Activated CD4-positive, alpha-beta T cell treated with anti-CD3 and anti-CD28 coated beads, Interleukin-2, Interleukin-6, amounts not matched to agents 100 ng/mL and 50 ng/mL, durations not matched to agents 16 hours and 8 hours (primary cell): ENCODE measurements around the gene DTHD1.
A peak's percentile ranks its signal among the peaks of the same experiment; 100 is the strongest.

Source experiments
- DNase-seq: peaks from one replicate; pipeline ENCODE4 v3.0.0-alpha.2; 2020

Gene DTHD1

DNA sequence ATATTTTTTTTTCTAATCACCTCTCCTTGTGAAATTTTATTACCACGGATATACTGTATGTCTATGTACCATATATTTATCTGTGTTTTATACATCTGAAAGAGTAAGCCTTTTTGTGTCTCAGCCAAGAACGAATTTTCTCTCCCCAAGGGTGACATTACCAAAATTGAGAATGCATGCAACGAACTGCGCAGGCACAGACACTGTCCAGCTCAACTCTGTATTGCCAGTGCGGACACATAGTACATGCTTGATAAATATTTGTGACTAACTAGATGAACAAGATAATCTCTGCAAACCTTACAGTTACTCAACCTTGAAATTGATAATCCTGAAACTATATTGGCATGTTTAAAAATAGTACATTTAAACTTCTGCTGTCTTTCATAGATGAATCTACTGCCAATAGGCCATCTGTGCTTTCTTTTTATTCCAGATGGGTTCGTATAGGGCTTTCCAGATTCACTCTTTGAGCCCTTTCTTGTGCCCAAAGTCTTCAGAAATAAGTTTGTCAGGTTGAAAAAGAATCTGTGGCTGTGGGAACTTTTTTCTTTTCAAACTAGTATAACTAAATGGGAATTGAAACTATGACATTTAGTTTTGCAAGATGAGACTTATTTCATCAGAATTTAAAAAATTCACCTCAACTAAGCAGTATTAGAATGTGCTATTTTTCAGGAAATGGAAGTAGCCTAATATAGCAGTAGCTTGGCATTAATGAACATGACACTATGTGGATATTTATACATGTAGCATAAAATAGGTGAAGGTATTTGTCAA is 38.9 kb downstream of the DTHD1 start:
- DNase-seq, result no peak

DNA sequence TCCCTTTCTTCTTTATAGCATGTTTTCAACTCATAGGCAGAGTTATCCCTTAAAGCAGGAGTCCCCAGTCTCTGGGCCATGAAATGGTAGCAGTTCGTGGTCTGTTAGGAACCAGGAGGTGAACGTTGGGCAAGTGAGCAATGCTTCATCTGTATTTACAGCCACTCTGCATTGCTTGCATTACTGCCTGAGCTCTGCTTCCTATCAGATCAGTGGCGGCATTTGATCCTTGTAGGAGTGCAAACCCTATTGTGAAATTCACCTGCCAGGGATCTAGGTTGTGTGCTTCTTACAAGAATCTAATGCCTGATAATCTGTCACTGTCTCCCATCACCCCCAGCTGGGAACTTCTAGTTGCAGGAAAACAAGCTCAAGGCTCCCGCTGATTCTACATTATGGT is 39.8 kb downstream of the DTHD1 start:
- DNase-seq, result no peak

DNA sequence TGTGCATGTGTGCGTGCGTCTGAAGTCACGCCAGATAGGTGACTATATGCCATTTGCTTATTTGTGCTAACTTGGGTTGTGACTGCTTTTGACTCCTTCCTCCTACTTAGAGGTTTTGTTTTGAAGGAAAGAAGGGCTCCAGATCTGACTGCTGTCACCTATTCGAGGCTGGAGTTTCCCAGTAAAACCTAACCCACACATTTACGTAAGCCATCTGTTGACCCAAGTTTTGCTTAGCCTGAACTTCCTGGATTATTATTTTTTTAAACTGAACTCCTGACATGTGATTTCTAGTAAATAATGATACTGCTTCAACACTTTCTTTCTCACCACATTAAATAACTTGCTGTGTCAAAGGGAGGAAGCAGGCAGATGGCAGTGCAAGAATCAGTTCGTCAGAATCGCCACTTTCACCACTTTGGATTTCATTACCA is 41.5 kb downstream of the DTHD1 start:
- DNase-seq, result peak; percentile 85

DNA sequence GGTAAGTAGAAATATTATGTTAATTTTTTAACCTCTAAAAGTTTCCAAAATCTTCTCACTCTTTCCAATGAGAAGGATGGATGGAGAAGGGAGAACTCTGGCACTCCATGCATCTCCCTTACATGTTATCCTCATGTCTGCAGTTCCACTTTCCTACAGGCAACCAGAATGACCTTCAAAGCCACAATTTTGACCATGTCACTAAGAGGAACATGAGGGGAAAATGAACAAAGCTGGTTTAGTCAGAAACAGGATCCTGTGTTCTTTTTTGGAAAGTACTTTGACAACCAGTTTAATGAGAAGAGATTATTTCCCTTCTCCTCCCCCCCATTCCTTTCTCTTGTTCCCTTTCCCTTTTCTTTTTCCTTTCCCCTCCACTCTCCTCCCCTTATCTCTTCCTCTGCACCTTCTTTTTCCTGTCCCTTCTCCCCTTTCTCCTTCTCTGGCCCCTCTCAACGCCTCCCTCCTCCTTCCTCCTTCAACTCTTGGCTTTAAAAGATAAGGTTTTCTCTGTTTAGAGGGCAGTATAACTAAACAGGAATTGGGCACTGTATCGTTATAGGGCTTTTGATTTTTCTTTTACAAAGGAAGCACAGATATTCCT is 42.5 kb downstream of the DTHD1 start:
- no peak for DNase-seq

GRCh38 chr4:36324808-36325207 is 43.4 kb downstream of the DTHD1 start:
- DNase-seq, result no peak

GRCh38 chr4:36325499-36325898 is 44.1 kb downstream of the DTHD1 start:
- DNase-seq, result peak; percentile 57

DNA sequence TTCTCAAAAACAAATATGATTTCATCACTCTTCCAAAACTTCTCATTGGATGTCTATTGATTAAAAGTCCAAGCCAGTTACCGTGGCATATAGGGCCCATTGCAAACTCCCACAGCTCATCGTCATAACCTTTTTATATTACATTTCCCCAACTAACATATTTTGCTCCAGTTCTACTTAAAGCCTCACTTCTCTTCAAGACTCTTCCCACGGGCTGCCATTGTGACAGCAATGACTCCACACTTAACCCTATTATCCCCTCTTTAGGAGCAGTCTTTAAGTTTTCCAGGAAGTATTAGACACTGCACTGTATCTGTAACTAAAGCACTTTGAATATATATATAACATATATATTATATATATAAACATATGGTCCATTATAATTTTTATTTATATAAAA is 44.5 kb downstream of the DTHD1 start:
- DNase-seq, result no peak

- no peak for DNase-seq
Measured at GRCh38 chr4:36326476-36327029, 45.1 kb downstream of the DTHD1 start.

DNA sequence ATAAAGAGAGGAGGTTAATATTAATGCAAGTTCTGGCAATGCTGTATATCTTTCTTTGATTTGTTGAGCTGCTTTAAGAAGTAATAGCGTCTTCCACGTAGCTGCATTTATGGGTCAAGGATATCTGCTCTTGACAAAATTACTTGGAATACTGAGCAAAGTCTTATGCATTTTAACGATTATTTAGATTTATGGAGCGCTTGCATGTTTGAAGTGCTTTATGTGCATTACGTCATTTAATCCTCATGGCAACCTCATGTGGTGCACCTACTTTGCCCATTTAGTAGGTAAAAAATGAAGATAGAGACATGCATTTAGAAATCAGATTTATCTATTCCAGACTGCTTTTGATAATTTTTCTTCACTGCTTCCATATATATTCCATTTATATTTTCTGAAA is 46.0 kb downstream of the DTHD1 start:
- no peak for DNase-seq

DNA sequence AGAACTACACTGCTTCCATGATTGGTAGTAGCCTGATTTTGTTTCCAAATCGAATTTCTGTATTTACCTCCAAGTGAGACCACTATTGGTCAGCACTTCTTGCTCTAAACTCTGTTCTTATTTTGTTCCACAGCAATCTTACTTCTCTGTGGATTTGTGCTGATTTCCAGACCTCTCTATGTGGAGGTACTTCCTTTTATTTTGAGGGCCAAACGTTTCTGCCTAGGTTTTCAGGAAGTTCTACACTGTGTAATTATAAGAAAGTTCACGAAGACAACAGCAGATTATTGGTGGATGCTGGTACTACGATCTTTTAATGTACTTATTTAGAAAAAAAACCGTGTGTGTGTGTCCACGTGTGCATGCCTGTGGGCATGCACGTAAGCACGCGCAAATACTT is 46.7 kb downstream of the DTHD1 start:
- DNase-seq, result no peak

DNA sequence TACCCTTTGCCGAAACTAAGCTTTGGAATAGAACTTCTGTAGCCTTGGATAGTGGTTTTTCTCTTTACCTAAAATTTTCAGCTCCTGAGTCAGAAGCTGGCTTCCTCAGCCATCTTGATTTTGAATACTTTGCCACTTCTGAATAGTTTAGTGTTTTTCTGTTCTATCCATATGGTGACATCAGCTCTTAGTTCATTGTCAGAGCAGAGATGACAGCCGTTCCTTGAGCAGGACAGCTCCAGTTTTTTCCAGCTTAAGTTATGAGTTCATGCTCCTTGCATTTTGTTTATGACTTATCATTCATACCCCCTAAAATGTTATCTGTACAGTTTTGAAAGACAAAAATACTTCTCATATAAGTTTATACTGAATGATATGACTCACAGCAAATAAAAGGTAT is 47.8 kb downstream of the DTHD1 start:
- DNase-seq, result no peak

- DNase-seq, result no peak
Measured at GRCh38 chr4:36330796-36331195, 49.4 kb downstream of the DTHD1 start.

- DNase-seq, result peak; percentile 57
Measured at GRCh38 chr4:36332023-36332781, 50.8 kb downstream of the DTHD1 start.

DNA sequence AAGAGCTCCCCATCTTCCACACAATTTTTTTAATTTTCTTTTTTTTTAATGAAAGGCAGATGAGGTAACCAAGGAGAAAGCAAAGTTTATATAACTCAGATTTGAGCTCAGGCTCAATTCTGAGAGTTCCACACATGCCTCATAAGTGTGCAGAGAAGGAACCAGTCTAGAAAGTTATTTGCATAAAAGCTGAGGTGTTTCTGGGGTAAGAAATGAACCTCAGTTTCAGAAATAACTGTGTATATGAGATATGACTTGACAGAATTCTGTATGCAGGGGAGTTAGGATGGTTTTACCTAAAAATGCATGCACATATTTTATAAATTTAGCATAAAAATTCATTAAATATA is 51.3 kb downstream of the DTHD1 start:
- DNase-seq, result peak; percentile 63

- DNase-seq, result no peak
Measured at GRCh38 chr4:36333303-36333877, 52.0 kb downstream of the DTHD1 start.

- DNase-seq, result no peak
Measured at GRCh38 chr4:36337665-36338185, 56.3 kb downstream of the DTHD1 start.

GRCh38 chr4:36338973-36339372 is 57.6 kb downstream of the DTHD1 start:
- DNase-seq, result no peak

DNA sequence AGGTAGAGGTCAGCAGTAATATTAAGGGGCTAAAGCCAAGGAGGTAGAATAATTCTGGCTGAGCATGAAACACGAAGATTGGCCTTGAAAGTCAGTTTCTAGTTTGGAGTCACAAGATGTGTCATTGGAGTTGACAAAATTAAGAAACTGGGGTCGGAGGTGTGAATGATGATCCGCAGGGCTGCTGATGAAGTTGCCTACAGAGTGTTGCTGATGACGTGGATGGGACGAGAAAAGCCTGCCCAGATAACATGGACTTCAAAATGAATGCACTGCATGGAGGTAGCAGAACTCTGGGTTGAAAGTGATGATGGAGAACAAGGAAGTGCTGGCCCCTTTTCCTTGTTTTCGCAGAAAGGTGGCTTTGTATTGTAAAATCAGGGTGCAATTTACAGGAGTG is 60.5 kb downstream of the DTHD1 start:
- no peak for DNase-seq

DNA sequence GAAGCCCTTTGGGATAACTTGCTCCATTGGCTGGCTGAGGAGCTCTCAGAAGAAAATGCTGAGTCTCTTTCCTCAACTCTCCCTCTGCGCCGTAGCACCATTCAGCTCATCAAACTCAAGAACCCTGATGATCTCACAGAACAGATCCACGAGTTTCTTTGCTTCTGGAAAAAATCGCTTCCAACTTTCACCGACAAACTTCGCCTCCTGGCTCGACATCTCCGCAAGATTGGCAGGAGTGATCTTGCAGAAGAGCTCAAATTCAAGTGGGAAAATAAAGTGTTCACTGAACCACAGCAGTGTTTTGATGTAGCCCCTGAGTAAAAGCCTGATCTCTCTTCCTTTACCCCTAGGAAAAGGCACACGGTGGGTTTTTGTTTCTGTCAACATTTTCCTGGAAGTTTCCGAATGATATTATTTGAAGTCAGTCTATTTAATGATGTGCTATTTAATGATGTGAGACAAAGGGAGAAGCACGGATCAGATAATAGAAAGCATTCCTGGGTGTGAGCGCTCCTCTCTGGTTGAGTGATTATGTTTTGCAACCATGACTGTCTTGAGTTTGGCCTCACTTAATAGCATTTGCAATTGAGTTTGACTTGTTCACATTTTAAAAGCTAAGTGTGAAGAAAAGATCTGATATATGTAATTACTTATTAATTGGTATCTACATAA is 62.2 kb downstream of the DTHD1 start:
- DNase-seq, result no peak

GRCh38 chr4:36348403-36348938 is 67.1 kb downstream of the DTHD1 start:
- DNase-seq, result peak; percentile 59

- no peak for DNase-seq
Measured at GRCh38 chr4:36349938-36350549, 68.6 kb downstream of the DTHD1 start.
